Upper lobe of left lung (tissue), 4 donors: Measurements from ENCODE around the gene DMAP1.

Experiments
- CTCF ChIP-seq, 6 experiments: fragments of 450-650 bp in 4 of 6; fragments of 200-600 bp in 2 of 6; sonication (generic) in 2 of 6; IDR thresholded peaks; one replicate each; pipeline ENCODE4 v1.5.1; 2016 to 2019; ENCODE audit warnings: antibody characterized with exemption in 6 of 6
- EP300 ChIP-seq, 4 donors: sonication (generic); formaldehyde crosslinking; IDR thresholded peaks; one replicate each; pipeline ENCODE4 v1.5.1; 2017; ENCODE audit warnings: antibody characterized with exemption in 4 of 4, control low read depth in 2 of 4
- POLR2A ChIP-seq, 4 donors: fragments of 450-650 bp; IDR thresholded peaks; one replicate each; pipeline ENCODE4 v1.5.1; 2016 to 2017; ENCODE audit warnings: antibody characterized with exemption in 4 of 4, mild to moderate bottlenecking in 2 of 4
- POLR2AphosphoS5 ChIP-seq, 2 donors: sonication (generic); formaldehyde crosslinking; IDR thresholded peaks; one replicate each; pipeline ENCODE4 v1.5.1; 2017; ENCODE audit warnings: antibody characterized with exemption in 2 of 2

- TF ChIP-seq CTCF (IDR thresholded peaks at IDR 0.05) (no peak), POLR2A (IDR thresholded peaks at IDR 0.05) (no peak), EP300 (IDR thresholded peaks at IDR 0.05) (no peak), POLR2AphosphoS5 (IDR thresholded peaks at IDR 0.05) (no peak)
These were observed 9.3 kb downstream of the DMAP1 start for GRCh38 chr1:44222397-44223186.
